NK-92 (cell line): ENCODE results near the gene IGLON5.

Experiments
- DNase-seq: peaks from one replicate; lab custom pipeline; 2025; ENCODE audit not compliant: unreplicated experiment; lab: John Stamatoyannopoulos, UW

IGLON5 gene

DNA sequence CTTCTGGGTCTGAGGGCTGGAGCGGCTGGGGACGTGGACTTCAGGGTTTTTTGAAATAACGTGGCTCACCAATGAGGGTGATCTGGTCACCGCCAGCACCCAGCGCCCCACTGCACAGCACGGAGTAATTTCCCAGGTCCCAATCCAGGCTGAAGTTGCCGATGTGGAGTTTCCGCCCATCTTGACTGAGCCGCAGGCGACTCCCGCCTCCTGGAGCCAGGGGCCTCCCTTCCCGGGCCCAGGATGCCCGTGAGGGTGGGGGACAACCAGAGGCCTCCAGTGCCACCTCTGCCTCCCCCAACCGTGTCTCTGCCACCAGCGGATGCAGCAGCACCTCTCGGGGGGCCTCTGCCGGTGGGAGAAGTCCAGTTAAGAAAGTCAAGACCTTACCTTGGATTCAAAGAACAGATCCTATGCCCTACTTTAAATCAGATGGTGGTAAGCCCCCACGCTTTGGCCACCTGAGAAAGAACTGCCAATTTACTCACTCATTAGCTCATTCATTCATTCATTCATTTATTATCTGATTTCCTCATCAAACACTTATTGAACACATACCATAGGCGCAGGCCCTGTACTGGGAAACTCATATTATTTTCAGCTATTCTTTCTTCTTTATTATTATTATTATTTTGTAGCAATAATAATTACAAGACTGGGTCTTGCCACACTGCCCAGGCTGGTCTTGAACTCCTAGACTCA is 26.6 kb downstream of the IGLON5 start:
- no peak for DNase-seq

DNA sequence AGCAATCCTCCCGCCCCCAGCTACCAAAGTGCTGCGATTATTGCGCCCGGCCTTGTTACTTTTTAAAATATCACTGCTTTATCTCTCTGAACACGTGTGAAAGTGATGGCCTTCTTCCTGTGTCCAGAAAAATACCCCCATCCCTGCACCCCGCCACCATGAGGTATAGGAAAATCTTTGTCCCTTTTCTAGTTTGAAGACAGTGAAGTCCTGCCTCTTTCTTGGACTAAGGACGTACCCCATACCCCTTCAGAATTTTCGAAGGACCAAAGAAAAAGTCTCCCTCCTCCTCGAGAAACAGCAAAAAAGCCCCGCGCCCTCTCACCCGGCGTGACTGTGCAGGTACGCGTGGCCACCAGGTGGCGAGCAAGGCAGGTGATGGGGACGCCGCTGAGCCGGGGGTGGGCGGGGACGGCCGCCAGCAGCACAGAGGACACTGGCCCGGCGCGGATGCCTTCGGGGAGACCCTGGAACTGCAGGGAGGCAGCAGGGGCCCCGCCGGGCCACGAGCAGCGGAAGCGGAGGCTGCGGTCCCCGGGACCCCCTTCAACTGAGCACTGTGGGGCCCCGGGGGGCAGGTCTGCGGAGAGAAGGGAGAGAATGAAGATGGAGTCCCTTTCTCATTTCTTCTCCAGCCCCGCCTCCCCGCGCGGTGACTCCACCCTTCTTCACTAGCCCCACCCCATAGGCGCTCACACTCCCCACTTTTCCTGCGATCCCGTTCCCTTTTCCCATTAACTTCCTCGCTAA is 27.3 kb downstream of the IGLON5 start:
- no peak for DNase-seq

DNA sequence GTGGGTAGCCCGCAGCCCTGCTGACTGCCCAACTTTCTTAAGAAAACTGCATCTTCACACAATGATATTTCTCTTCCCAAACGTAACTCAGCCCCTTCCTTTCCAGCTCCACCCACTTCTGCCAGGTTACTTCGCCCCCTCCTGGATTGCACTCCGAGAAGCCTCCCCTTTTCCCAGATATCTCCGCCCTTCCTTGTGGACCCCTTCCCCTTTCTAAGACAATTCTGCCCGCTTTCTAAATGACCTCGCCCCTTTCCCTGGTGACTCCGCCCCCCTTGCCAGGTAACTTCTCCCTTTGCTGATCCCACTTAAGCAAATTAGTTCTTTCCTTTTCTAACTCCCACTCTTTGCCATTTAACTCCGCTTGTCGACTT is 27.9 kb downstream of the IGLON5 start:
- no peak for DNase-seq

DNA sequence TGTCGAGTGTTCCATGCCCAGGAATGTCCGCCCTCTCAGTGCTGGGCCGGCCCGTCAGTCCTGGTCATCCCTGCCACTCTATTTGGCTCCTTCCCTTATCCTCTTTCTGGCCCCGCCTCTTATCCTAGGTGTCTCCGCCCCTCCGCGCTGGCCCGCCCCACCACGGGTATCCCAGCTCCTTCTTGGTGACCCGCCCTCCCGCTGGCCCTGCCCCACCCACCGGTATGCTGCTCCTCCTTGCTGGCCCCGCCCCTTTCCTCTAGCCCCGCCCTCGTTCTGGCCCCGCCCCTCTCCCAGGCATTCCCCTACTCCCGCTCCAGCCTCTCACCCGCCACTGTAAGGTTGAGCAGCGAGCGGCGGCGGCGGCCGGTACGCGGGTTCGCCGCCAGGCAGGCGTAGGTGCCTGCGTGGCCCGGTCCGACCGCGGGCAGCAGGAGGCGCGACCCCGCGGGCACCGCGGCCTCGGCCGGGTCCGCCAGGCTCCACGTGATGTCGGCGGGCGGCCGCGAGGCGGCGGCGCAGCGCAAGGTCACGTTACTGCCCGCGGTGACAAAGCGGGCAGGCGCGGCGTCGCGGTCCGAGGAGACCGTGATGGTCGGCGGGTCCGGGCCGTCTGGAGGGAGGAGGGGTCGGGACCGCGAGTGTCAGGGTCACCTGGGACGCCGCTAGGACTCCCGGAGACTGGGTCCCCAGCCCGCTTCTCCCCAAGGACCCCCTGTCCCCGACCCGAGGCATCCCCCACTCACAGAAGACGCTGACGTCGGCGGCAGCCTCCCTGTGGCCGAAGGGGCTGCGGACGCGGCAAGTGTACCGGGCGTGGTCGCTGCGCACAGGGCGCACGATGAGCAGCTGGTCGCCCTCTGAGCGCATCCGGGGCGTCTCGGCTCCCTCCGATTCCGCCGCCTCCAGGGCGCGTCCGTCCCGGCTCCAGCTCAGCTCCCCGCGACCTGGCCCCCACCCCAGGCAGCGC is 28.5 kb downstream of the IGLON5 start:
- no peak for DNase-seq

DNA sequence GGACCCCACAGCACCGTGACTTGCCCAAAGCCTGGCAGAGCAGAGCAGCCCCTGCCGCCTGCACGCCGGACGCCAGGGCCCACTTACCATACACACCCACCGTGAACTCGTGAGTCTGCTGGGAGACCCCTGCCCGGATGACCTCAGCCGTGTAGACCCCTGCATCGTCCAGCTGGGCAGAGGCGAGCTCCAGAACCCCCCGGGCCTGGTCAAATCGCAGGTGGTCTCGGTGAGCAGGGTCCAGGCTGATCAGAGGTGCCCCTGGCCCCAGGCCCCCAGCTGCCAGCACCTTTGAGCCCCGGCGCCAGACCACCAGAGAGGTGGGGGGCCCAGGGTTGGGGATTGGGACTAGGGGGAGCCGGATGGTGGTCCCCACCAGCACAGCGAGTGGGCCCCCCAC is 29.6 kb downstream of the IGLON5 start:
- no peak for DNase-seq

DNA sequence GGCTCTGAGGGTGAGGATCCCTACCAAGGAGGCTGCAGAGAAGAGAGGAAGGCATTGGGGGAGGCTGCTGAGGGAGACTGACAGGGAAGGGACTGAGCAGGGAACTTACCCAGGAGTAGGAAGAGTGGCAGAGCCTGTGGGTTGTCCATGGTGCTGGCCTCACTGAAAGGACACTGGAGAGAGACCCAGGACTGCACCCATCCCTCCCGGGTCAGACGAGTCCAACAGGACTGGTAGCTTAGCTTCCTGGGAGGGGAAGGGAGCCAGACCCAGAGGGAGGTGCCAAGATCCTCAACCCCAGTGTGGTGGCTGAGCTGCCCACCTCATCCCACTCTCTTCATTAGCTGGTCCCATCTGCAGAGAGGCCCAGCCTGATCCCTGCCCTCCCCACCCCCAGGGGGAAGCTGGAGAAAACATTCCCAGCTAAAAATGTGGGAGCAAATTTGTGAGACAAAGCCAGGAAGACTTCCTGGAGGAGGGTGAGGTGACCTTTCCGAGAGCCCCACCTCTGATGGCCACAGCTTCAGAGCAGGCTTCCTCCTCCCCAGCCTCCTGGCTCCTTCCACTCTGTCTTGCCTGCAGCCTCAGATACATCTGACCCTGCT is 30.6 kb downstream of the IGLON5 start, which contains the start of gene VSIG10L:
Gene VSIG10L, minus strand, starts transcription at position 164 of the 605 bp plus-strand sequence. Its CDS starts 15 bp downstream, at position 149.
- DNase-seq: no peak

DNA sequence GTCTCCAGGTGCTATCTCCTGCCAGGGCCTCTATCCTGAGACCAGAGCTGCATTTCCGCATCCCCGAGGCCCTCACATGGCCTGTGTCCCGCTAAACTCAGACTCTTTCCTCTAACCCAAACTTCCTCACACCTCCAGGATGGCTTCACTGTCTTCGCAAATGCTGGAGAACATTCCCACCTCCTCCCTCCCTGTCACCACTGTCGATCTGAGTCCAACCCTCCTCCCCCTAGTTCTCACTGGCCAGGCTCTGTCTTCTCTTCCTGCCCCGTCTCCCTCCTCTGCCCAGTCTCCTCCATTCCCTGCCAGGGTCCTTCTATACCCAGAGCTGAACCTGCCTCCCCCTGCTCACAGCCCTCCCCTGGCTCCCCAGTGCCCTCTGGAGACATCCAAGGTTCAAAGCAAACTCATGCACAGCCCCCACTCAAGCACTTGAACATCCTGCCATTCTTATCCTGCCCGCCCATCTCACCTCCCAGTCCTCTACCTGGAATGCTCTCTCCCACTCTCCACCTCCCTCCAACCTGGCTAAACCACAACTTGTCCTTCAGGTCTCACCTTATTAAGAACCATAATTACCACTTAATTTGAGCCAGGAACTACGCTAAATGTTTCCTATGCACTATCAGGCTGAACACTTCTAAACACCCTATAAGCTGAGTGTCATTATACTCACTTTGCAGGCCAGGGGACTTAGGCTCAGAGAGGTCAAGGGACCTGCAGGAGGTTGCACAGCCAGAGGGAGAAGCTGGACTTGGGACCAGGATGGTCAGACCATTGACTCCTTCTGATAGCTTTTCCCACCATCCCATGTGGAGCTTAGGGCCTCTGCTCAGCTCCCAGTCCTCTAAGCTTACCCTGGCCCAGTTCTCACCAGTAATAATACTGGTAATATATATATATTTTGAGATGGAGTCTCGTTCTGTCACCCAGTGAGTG is 31.5 kb downstream of the IGLON5 start:
- DNase-seq: no peak

DNA sequence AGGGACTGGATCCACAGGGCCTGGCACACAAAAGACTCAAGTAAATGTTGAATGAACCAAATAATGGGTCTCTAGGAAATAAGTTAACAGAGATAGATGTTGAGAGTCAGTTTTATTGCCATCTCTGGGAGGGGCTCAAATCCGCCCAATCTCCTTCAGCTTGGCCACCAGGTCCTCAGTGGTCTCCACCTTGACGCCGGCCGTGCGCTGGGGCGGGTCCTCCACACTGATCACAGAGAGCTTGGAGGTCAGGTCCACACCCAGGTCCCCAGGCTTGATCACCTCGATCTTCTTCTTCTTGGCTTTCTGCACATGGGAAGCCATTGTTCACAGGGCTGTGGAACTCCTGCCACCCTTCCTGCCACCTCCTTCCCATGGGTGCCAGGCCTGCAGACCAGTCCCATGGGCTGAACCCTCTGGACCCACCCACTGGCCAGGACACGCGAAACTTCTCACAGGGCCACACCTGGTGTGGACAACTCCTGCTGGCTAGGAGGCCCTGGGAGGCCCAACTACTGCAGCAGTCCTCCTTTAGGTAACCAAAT is 33.7 kb downstream of the IGLON5 start:
- no peak for DNase-seq

DNA sequence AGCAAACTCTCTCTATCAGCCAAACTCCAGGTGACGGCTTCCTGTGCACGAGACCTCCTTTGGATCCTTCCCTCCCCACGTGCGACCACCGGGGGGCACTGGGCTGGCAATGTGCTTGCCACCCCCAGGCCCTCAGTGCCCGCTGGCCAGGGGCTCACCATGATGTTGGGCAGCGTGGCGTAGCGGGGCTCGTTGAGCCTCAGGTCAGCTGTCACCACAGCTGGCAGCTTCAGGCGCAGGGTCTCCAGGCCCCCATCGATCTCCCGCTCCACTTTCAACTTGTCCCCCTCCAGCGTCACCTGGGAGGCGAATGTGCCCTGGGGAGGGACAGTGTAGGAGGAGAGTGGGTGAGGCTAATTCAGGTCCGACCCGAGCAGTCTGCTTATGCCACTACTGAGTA is 35.3 kb downstream of the IGLON5 start:
- DNase-seq: no peak

DNA sequence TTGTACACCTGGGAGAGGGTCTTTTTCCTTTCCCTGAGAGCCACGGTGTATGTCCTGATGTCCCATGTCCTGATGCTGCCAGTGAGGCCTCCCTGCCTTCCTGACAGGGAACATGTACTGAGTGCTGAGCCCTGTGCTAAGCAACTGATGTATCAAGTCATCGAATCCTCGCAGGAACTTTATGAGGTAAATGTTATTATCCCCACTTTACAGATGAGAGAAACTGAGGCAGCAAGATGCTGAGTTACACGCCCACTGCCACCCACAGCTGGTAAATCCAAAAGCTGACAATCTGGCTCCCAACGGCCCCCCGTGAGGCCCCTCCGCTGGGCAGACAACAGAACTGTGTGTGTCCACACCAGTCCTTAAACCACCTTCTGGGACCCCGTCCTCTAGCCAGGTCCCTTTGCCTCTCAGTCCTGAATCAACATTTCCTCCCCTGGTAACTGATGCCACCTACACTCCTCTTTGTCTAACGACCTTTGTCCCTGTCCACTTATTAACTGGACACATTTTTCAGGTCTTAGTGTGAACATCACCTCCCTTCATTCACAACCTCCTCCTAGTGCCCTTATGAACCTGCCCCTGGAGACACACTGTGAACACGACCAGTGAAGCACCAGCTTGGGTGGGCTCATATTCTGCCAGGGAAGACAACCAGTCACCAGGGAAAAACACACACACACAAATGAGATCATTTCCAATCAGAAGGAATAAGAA is 35.9 kb downstream of the IGLON5 start:
- DNase-seq: no peak

DNA sequence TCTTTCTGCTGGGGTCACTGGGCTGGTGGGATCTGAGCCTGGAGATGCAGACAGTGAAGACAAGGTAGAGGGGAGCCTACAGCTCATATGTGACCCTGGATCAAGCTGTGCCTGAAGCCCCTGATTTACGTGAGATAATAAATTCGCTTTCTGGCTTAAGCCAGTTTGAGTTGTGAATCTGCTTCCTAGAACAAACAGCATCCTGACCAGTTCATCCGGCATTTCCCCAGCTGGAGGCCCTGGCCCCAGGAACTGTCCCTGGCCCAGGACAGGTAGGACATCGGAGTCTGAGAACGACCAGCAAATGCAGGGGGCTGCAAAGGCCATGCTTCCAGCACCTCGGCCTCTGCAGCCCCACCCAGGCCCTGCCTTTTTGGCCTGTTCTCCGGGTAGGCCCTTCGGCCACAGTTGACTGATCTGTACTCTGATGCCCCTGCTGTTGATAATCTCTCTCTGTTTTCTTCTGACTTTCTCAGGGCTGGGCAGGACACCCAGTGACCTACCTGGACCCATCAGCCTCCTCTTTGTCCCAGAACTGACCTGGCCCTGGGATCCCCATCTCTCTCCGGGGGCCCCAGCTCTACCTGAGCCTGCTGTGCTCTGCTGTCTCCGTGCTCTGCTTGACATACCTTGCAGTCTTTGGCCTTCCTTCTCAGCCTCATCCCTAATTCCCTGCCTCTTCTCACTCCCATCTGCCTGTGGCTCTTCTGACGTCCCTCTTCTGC is 40.0 kb downstream of the IGLON5 start:
- DNase-seq: no peak

DNA sequence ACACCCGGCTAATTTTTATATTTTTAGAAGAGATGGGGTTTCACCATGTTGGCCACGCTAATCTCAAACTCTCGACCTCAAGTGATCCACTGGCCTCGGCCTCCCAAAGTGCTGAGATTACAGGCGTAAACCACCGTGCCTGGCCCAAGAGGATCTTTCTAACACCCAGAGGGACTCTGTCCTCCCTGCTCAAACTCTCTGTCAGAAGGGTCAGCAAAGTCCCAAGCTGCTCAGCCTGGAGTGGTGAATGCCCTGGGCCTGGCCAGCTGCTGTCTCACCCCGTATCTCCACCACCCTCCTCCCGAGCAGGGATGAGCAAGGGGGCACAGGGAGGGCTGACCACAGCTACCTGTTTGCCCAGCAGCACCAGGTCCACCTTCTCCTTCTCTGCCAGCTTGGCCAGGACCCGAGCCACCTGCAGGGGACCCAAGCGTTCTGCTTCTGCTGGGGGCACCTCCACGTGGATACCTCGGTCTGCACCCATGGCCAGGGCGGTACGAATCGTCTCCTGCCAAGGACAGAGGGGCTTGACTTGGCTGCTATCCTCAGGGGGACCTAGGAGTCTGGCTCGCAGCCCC is 41.4 kb downstream of the IGLON5 start:
- DNase-seq: no peak

DNA sequence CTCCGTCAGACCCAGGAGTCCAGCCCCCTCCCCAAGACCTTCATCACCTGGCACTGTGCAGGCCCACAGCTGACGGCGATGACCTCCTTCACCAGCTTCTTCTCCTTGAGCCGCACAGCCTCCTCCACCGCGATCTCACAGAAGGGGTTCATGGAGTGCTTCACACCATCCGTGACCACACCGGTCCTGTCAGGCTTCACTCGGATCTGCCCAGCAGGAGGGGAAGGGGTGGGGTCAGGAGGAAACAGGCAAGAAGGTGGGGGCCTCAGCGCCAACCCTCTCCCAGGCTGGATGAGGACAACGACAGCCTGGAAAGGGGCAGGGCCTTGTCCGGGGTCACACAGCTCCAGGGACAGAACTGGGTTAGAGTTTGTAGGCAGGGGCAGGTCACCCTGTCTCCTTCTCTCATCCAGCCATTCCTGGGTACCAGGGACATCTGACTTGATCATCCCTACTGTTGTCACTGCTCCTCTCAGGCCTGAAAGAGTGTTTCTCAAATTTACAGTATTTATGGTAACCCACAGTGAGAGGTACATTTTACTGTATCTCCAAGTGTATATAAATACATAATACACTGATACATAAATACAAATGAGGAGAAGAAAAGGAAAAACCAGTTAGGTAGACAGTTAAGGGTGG is 42.8 kb downstream of the IGLON5 start:
- DNase-seq: no peak

DNA sequence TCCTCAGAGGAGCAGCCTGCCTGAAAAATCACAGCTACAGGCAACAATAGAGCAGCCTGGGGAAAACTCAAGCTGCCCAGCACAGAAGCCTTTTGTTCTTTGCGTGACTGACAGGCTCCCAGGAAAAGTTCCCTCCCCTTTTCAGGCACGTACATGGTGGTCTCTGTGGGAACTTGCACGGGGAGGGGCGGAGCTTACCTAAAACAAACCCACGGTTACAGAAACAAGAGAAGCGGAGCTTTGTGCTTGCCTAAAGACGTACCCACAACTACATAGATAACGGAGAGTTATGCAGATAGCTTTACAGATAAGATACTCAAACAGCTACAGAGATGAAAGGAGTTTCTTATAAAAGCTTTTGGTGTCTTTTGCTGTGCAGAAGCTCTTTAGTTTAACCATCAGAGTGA is 43.3 kb downstream of the IGLON5 start:
- DNase-seq: no peak

DNA sequence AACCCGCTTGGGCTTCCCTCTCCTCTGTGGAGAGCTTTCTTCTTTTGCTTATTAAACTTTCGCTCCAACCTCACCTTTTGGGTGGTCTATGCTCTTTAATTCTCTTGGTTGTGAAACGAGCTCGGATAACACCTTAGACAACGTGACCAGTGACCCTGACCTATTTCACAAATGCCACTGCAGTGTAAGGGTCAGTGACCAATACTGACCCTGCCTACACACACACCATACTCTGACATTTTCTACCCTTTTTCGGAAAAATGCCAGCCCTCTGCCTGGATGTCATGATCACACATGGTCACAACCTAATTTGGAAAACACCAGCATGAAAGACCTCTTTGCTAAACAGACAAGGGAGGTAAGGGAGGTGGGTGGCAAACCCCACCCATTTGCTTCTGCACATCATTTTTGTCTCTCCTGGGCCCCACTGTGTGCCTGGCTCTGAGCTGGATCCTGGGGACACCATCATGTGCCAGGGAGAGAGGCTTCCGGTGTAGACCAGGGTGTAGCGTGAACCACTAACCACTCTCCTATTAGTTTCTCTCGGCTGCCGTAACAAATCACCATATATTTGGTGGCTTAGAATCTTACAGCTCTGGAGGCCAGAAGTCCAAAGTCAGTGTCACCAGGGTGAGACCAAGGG is 44.8 kb downstream of the IGLON5 start:
- DNase-seq: no peak

DNA sequence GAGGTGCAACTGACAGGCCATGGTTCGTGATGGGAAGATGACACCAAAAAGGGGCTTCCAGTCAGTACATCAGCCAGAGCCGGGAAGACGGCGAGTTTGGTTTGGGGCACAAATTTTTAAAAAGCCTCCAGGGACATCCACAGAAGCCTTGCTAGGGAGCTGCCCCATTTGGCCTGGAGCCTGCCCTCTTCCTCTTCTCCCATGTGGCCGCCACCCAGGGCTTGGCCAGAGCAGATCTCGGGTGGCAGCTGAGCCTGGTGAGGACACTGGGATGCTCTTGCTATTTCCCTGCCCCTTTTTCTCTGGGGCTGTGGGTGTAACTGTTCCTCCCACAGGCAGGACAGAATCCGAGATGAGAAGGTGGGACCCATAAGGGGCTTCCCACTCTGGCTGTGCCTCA is 46.5 kb downstream of the IGLON5 start:
- DNase-seq: no peak

DNA sequence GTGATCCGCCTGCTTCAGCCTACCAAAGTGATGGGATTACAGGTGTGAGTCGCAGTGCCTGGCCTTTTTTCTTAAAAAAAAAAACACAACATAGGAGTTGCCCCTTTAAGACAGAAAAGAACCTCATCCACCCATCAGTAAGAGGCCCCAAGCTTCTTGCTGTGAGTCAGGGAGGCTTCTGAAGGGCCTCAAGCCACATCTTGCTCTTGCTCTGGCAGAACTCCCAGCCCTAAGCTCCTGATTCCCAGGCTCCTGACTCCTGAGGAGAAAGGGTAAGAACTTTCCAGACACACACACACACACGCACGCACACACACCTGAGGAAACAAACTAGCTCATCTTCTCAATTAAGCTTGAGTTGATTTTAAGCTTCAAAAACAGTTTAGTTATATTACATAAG is 47.9 kb downstream of the IGLON5 start:
- DNase-seq: no peak
